Measurements from ENCODE around the gene RSPH9. TPM values are rescaled to one million over a fixed set of nuclear protein-coding genes. Genes with fewer than 3 reads are reported as not detected.

RSPH9 gene
- total and polyA plus RNA-seq, 2 experiments from 2014 or later: 0.10 to 0.39 TPM

- Histone ChIP-seq H3K4me2 (peak overlapping the region; percentile 70; the same call in 1 of the 2 replicates), H3K27ac (ENCODE audit: low read depth) (0 out of 2 replicates have a peak overlapping the region, but pooled peaks have one; percentile 39), H3K9me2 (ENCODE audit: insufficient read depth) (no peaks in the 10 kb centered on the region), H3K4me3 (no peak overlapping the region), H3K4me1 (ENCODE audit: insufficient read depth) (peaks cover 27% of the 10 kb centered on the region), H3K27me3 (ENCODE audit: insufficient read depth) (no peaks in the 10 kb centered on the region), H2AFZ (no peak overlapping the region), H3F3A (replicated peaks; ENCODE audit: low read depth) (peaks cover 22% of the 10 kb centered on the region; the same call in 1 of the 2 replicates), H3K79me2 (replicated peaks; ENCODE audit: insufficient read depth) (no peaks in the 10 kb centered on the region), H3K36me3 (ENCODE audit: insufficient read depth) (no peaks in the 10 kb centered on the region; the same call in 1 of the 2 replicates), H4K20me1 (replicated peaks; ENCODE audit: insufficient read depth) (no peaks in the 10 kb centered on the region; the same call in 1 of the 2 replicates)
- peaks cover 27% of the 10 kb centered on the region for H3K27me3 Mint-ChIP-seq (ENCODE audit: insufficient read depth, low read depth, poor library complexity)
- ATAC-seq: peak; percentile 2
- H3K36me3 Mint-ChIP-seq (ENCODE audit: low read depth): peaks cover 31% of the 10 kb centered on the region
- TF ChIP-seq REST (IDR thresholded peaks at IDR 0.05; ENCODE audit: unreplicated experiment): no peak
- TF ChIP-seq POLR2AphosphoS5 (IDR thresholded peaks at IDR 0.05; ENCODE audit: low read depth): no peak; the same call in 1 of the 2 replicates
- no peak for TF ChIP-seq JUNB (IDR thresholded peaks at IDR 0.05; ENCODE audit: unreplicated experiment)
- peak; percentile 27 for DNase-seq (ENCODE audit: low spot score)
- peak overlapping the region; percentile 80; the same call in 1 of the 2 replicates for H3K27ac Mint-ChIP-seq
- no peaks in the 10 kb centered on the region for H3K9me3 Mint-ChIP-seq
- peaks cover 31% of the 10 kb centered on the region for H3K4me1 Mint-ChIP-seq
- no peak overlapping the region; the same call in 2 of the 3 replicates for H3K4me3 Mint-ChIP-seq
These were observed 24.4 kb downstream of the RSPH9 start for GRCh38 chr6:43669050-43669921.

- H3K4me1 Mint-ChIP-seq: peaks cover 31% of the 10 kb centered on the region
- H3K9me2 ChIP-seq (ENCODE audit: insufficient read depth): no peaks in the 10 kb centered on the region
- ATAC-seq: peak; percentile 5; the same call in 2 of the 3 replicates
- no peaks in the 10 kb centered on the region for H3K79me2 ChIP-seq (replicated peaks; ENCODE audit: insufficient read depth)
- H3K4me2 ChIP-seq: peak overlapping the region; percentile 17; the same call in 1 of the 2 replicates
- no peak overlapping the region for H2AFZ ChIP-seq
- no peaks in the 10 kb centered on the region for H3K27me3 ChIP-seq (ENCODE audit: insufficient read depth)
- DNase-seq (ENCODE audit: low spot score): peak; percentile 38
- H3K27me3 Mint-ChIP-seq (ENCODE audit: insufficient read depth, low read depth, poor library complexity): peaks cover 28% of the 10 kb centered on the region
- H3F3A ChIP-seq (replicated peaks; ENCODE audit: low read depth): peaks cover 22% of the 10 kb centered on the region; the same call in 1 of the 2 replicates
- H3K36me3 Mint-ChIP-seq (ENCODE audit: low read depth): peaks cover 39% of the 10 kb centered on the region
- H4K20me1 ChIP-seq (replicated peaks; ENCODE audit: insufficient read depth): no peaks in the 10 kb centered on the region; the same call in 1 of the 2 replicates
- H3K4me1 ChIP-seq (ENCODE audit: insufficient read depth): peaks cover 27% of the 10 kb centered on the region
- 0 out of 2 replicates have a peak overlapping the region, but pooled peaks have one; percentile 39 for H3K27ac ChIP-seq (ENCODE audit: low read depth)
- H3K4me3 ChIP-seq: no peak overlapping the region
- no peak overlapping the region for H3K4me3 Mint-ChIP-seq
- H3K36me3 ChIP-seq (ENCODE audit: insufficient read depth): no peaks in the 10 kb centered on the region; the same call in 1 of the 2 replicates
- H3K27ac Mint-ChIP-seq: peak overlapping the region; percentile 80
- no peaks in the 10 kb centered on the region for H3K9me3 Mint-ChIP-seq
- TF ChIP-seq ZNF114 (CRISPR knock-in tag; IDR thresholded peaks at IDR 0.05): no peak
- TF ChIP-seq CREB1 (CRISPR knock-in tag; IDR thresholded peaks at IDR 0.05; ENCODE audit: low read depth): no peak
- TF ChIP-seq STAT1 (IDR thresholded peaks at IDR 0.05; ENCODE audit: unreplicated experiment): no peak
- TF ChIP-seq NANOG (IDR thresholded peaks at IDR 0.05; ENCODE audit: borderline replicate concordance): no peak
- TF ChIP-seq REST (IDR thresholded peaks at IDR 0.05; ENCODE audit: unreplicated experiment): no peak
- TF ChIP-seq JUNB (IDR thresholded peaks at IDR 0.05; ENCODE audit: unreplicated experiment): no peak
- no peak for TF ChIP-seq POLR2AphosphoS5 (IDR thresholded peaks at IDR 0.05; ENCODE audit: low read depth)
These were observed 25.2 kb downstream of the RSPH9 start for GRCh38 chr6:43669922-43670622.

All from GM23338 (cell line).